DND-41 (cell line): Measurements from ENCODE around the gene TCF25.
"Not testable (repeated sequence)": the region's sequence is repeated elsewhere in the genome, so short reads cannot be mapped to it uniquely, and the experiment has no call there.

Experiments
- ATAC-seq: fragments of 200-7000 bp; cut with Tn5 transposase; 3 replicates; pipeline ENCODE4 v1.9.1; 2021; ENCODE audit warnings: low read depth; ENCODE audit not compliant: insufficient read depth
- DNase-seq: peaks from one replicate; pipeline ENCODE4 v3.0.0-alpha.2; 2020
- H2AFZ ChIP-seq: 2 replicates; pipeline ENCODE4 v1.6.0; 2012; ENCODE audit warnings: low read depth, low read length
- H3K27ac ChIP-seq: 2 replicates; pipeline ENCODE4 v1.5.1; 2012; ENCODE audit warnings: low read length, inconsistent platforms
- H3K27me3 ChIP-seq: fragments of 200-600 bp; sonication (generic); 2 replicates; pipeline ENCODE4 v1.6.0; 2012; ENCODE audit warnings: low read length, mild to moderate bottlenecking, inconsistent platforms; ENCODE audit not compliant: insufficient read depth, poor library complexity
- H3K36me3 ChIP-seq: 2 replicates; pipeline ENCODE4 v1.5.1; 2012; ENCODE audit warnings: low read length, inconsistent platforms; ENCODE audit not compliant: insufficient read depth
- H3K4me1 ChIP-seq: 2 replicates; pipeline ENCODE4 v1.5.1; 2012; ENCODE audit warnings: mild to moderate bottlenecking, low read length; ENCODE audit not compliant: insufficient read depth
- H3K4me2 ChIP-seq: 2 replicates; pipeline ENCODE4 v1.6.0; 2012; ENCODE audit warnings: mild to moderate bottlenecking, moderate library complexity, low read length, inconsistent platforms; ENCODE audit not compliant: insufficient read depth
- H3K4me3 ChIP-seq, 2 experiments: fragments of 200-600 bp in 1 of 2; shearing (Covaris generic) in 1 of 2; 2 replicates each; pipeline ENCODE4 v1.5.1; 2012 to 2016; ENCODE audit warnings: inconsistent platforms in 2 of 2, low read length in 2 of 2, mild to moderate bottlenecking in 2 of 2, low read depth in 1 of 2, moderate library complexity in 1 of 2
- H3K79me2 ChIP-seq: 2 replicates; pipeline ENCODE4 v1.6.0; 2012; ENCODE audit warnings: low read length, inconsistent platforms; ENCODE audit not compliant: insufficient read depth
- H3K9ac ChIP-seq: 2 replicates; pipeline ENCODE4 v1.6.0; 2012; ENCODE audit warnings: low read depth, mild to moderate bottlenecking, inconsistent platforms, low read length, moderate library complexity
- H3K9me3 ChIP-seq: 2 replicates; pipeline ENCODE4 v1.5.1; 2012; ENCODE audit warnings: low read length, moderate library complexity, mild to moderate bottlenecking, inconsistent platforms; ENCODE audit not compliant: insufficient read depth, severe bottlenecking
- H4K20me1 ChIP-seq: 2 replicates; pipeline ENCODE4 v1.6.0; 2012; ENCODE audit warnings: low read length; ENCODE audit not compliant: insufficient read depth
- CTCF ChIP-seq: IDR thresholded peaks from 2 replicates; pipeline ENCODE4 v1.5.1; 2012; ENCODE audit warnings: borderline replicate concordance, low read length, moderate library complexity, mild to moderate bottlenecking; ENCODE audit not compliant: poor library complexity, severe bottlenecking; ENCODE audit errors: extremely low read depth
- EZH2 ChIP-seq: IDR thresholded peaks from 3 replicates; pipeline ENCODE4 v1.6.1; 2012; ENCODE audit warnings: borderline replicate concordance, low read depth, mild to moderate bottlenecking, moderate library complexity, low read length, inconsistent platforms; ENCODE audit not compliant: severe bottlenecking

Gene TCF25

GRCh38 chr16:89912143-89912542 lies 38.8 kb downstream of the TCF25 start:
- no peak overlapping the region for H3K27ac ChIP-seq
- H3K9ac ChIP-seq = no peak overlapping the region
- H3K9me3 ChIP-seq = no peaks in the 10 kb centered on the region
- no peak overlapping the region for H3K4me2 ChIP-seq
- no peaks in the 10 kb centered on the region for H3K27me3 ChIP-seq
- H3K79me2 ChIP-seq = no peaks in the 10 kb centered on the region
- peaks cover 44% of the 10 kb centered on the region for H3K36me3 ChIP-seq
- no peak for DNase-seq
- no peak for ATAC-seq
- H3K4me3 ChIP-seq = no peak overlapping the region
- peaks cover 62% of the 10 kb centered on the region for H4K20me1 ChIP-seq
- H3K4me1 ChIP-seq = peaks cover 15% of the 10 kb centered on the region
- TF ChIP-seq EZH2 (no peak), CTCF (no peak)
- H2AFZ ChIP-seq = no peak overlapping the region

DNA sequence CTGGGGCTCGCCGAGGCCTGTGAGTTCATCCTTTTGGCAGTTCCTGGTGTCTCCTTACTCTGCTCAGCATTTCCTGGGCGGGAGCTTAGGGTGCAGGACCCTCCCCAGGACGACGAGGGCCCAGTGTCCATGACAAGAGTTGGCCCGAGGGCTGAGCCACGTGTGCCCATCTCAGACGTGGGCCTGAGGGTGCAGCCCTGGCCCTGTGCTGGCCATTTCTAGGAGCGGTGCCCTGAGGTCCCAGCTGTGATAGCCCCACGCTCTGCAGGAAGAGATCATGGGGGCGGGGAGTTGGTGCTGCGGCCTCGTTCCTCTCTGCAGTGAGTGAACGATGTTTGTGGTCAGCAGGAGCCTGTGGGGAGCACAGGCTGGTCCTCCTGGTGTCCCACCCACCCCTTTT lies 39.2 kb downstream of the TCF25 start:
- peaks cover 20% of the 10 kb centered on the region for H3K4me1 ChIP-seq
- no peaks in the 10 kb centered on the region for H3K79me2 ChIP-seq
- H3K4me3 ChIP-seq = no peak overlapping the region
- H3K36me3 ChIP-seq = peaks cover 43% of the 10 kb centered on the region
- no peak overlapping the region for H3K4me2 ChIP-seq
- ATAC-seq = no peak
- no peak overlapping the region for H2AFZ ChIP-seq
- H4K20me1 ChIP-seq = peaks cover 65% of the 10 kb centered on the region
- no peak for DNase-seq
- no peak overlapping the region for H3K27ac ChIP-seq
- no peaks in the 10 kb centered on the region for H3K27me3 ChIP-seq
- no peak overlapping the region for H3K9ac ChIP-seq
- no peaks in the 10 kb centered on the region for H3K9me3 ChIP-seq
- no peak for TF ChIP-seq EZH2
- TF ChIP-seq CTCF = no peak

DNA sequence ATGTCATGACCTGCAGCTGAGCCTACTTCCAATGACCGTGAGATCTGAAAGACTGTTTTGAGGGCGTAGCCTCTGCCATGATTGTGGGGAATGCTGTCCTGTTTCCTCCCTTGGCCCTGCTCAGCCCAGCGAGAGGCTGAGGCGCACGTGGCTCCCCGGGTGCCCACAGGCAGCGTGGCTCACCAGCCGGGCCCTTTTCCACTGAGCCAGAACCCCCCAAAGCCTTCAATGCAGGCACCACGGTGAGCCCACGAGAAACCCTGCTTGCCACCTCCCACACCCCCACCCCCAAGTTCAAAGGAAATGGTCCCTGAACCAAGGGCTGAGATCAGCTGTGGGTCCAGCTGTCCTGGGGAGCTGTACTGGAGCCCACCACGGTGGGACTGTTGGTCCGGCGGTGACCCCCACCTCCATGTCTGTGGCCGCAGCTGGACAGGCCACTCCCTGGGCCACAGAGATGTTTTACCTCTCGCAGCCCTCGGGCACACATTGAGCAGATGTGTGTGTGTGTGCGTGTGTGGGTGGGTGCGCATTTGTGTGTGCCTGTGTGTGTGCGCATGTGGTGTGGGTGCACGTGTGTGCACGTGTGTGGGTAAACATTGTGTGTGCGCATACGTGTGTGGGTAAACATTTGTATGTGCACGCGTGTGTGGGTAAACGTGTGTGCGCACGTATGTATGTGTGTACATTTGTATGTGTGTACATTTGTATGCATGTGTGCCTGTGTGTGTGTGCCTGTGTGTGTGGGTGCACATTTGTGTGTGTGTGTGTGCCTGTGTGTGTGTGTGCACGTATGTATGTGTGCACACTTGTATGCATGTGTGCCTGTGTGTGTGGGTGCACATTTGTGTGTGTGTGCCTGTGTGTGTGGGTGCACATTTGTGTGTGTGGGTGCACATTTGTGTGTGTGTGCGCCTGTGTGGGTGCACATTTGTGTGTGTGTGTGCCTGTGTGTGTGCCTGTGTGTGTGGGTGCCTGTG lies 40.3 kb downstream of the TCF25 start:
- Histone ChIP-seq H3K4me1 (peaks cover 30% of the 10 kb centered on the region), H3K79me2 (no peaks in the 10 kb centered on the region), H3K36me3 (peaks cover 35% of the 10 kb centered on the region), H2AFZ (no peak overlapping the region), H3K4me2 (no peak overlapping the region), H3K9ac (no peak overlapping the region), H3K4me3 (no peak overlapping the region), H3K27ac (no peak overlapping the region), H3K27me3 (no peaks in the 10 kb centered on the region), H3K9me3 (no peaks in the 10 kb centered on the region), H4K20me1 (peaks cover 73% of the 10 kb centered on the region)
- TF ChIP-seq CTCF (no peak), EZH2 (no peak)
- ATAC-seq (no peak), DNase-seq (no peak)

GRCh38 chr16:89914642-89915285 lies 41.4 kb downstream of the TCF25 start:
- not testable (repeated sequence) for H3K4me2 ChIP-seq, H3K9me3 ChIP-seq, H3K79me2 ChIP-seq, H3K27ac ChIP-seq, H3K9ac ChIP-seq, H2AFZ ChIP-seq, ATAC-seq, H3K4me3 ChIP-seq, H3K27me3 ChIP-seq, DNase-seq
- Histone ChIP-seq H3K36me3 (peaks cover 27% of the 10 kb centered on the region), H3K4me1 (peaks cover 34% of the 10 kb centered on the region), H4K20me1 (peaks cover 81% of the 10 kb centered on the region)
